BLaER1 (cell line): ENCODE data around the gene ACER1.

Source experiments
- H3K27ac ChIP-seq: shearing (Covaris generic); formaldehyde crosslinking; 2 replicates; pipeline ENCODE4 v1.8.1; 2022
- H3K27me3 ChIP-seq: shearing (Covaris generic); formaldehyde crosslinking; 2 replicates; pipeline ENCODE4 v1.8.1; 2022
- H3K36me3 ChIP-seq: shearing (Covaris generic); formaldehyde crosslinking; 2 replicates; pipeline ENCODE4 v1.8.1; 2022
- H3K4me1 ChIP-seq: shearing (Covaris generic); formaldehyde crosslinking; 2 replicates; pipeline ENCODE4 v1.8.1; 2022
- H3K4me2 ChIP-seq: shearing (Covaris generic); formaldehyde crosslinking; 2 replicates; pipeline ENCODE4 v1.8.1; 2022
- H3K4me3 ChIP-seq: shearing (Covaris generic); formaldehyde crosslinking; 2 replicates; pipeline ENCODE4 v1.8.1; 2022
- H3K9ac ChIP-seq: shearing (Covaris generic); formaldehyde crosslinking; 2 replicates; pipeline ENCODE4 v1.8.1; 2022
- H3K9me3 ChIP-seq: shearing (Covaris generic); formaldehyde crosslinking; 2 replicates; pipeline ENCODE4 v1.8.1; 2022
- H4K20me1 ChIP-seq: shearing (Covaris generic); formaldehyde crosslinking; 2 replicates; pipeline ENCODE4 v1.8.1; 2022
- Cebpa-rat ChIP-seq: shearing (Covaris generic); IDR thresholded peaks from 2 replicates; pipeline ENCODE4 v1.8.1; 2022

ACER1 gene

DNA sequence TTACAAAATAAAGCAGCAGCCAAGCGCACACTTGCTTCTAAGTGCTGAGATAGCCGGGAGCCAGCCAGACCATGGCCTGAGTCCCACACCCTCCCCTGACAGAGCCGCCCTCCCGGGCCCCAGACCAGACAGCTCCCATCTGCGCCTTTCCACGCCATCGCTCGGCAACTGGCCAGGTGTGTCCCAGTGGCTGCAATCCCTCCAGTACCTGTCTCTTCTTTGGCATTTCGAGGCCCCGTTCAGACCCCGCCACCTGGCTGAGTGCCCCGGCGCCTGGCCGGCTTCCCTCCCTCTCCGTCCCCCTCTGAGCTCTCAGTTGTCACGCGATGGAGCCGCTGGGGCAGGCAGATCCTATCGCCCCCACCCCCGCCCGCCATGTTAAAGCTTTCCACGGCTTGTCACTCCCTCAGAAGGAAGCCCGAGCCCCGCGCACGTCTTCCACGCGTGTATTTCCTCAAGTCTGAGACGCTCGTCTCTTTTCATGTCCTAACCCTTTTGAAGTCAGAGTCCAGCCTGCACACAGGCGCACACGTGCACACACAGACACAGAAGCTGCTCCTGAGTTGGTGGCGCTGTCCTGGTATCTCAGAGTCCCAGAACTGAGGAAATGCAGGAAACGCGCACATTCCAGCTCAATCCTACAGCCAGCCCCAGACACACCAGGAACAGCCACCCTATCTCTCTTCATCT, 61.5 kb downstream of the ACER1 start:
- TF ChIP-seq Cebpa-rat = no peak
- Histone ChIP-seq H3K4me1 (peaks cover 57% of the 10 kb centered on the region), H4K20me1 (peaks cover 100% of the 10 kb centered on the region), H3K4me2 (0 out of 2 replicates have a peak overlapping the region, but pooled peaks have one; percentile 5), H3K27me3 (no peaks in the 10 kb centered on the region), H3K27ac (peak overlapping the region; percentile 30; the same call in 1 of the 2 replicates), H3K36me3 (peaks cover 96% of the 10 kb centered on the region), H3K4me3 (no peak overlapping the region), H3K9ac (0 out of 2 replicates have a peak overlapping the region, but pooled peaks have one; percentile 15), H3K9me3 (no peaks in the 10 kb centered on the region)

- peaks cover 96% of the 10 kb centered on the region for H3K36me3 ChIP-seq
These were observed 62.2 kb downstream of the ACER1 start for GRCh38 chr19:6271251-6271650.

DNA sequence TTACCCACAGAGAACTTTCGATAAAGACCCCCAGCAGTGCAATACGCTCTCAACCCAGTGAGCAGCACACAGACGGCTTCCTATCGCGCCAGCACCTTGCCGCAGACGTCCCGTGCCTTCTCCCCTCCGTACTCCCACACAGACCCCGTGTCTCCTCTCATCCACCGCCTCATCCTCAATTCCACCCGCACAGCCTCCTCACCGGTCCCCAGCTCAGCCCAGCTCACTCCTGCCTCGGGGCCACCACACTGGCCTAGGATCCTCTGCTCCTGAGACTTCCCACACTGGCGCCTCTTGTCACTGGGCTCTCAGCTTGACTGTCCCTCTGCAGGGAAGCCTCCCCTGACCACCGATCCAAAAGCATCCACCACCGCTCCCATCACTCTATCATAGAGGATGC, 62.6 kb downstream of the ACER1 start:
- Histone ChIP-seq H3K36me3 (peaks cover 96% of the 10 kb centered on the region), H3K9me3 (no peaks in the 10 kb centered on the region), H3K4me3 (no peak overlapping the region), H4K20me1 (peaks cover 100% of the 10 kb centered on the region), H3K27ac (no peak overlapping the region), H3K4me1 (peaks cover 47% of the 10 kb centered on the region), H3K4me2 (no peak overlapping the region), H3K9ac (no peak overlapping the region), H3K27me3 (no peaks in the 10 kb centered on the region)
- no peak for TF ChIP-seq Cebpa-rat

More at GRCh38 chr19:6271251-6271650, 62.2 kb downstream of the ACER1 start:
- Histone ChIP-seq H3K4me1 (peaks cover 51% of the 10 kb centered on the region), H3K9ac (no peak overlapping the region), H3K4me3 (no peak overlapping the region), H3K27me3 (no peaks in the 10 kb centered on the region), H3K4me2 (no peak overlapping the region), H4K20me1 (peaks cover 100% of the 10 kb centered on the region), H3K9me3 (no peaks in the 10 kb centered on the region), H3K27ac (no peak overlapping the region)
- no peak for TF ChIP-seq Cebpa-rat

DNA sequence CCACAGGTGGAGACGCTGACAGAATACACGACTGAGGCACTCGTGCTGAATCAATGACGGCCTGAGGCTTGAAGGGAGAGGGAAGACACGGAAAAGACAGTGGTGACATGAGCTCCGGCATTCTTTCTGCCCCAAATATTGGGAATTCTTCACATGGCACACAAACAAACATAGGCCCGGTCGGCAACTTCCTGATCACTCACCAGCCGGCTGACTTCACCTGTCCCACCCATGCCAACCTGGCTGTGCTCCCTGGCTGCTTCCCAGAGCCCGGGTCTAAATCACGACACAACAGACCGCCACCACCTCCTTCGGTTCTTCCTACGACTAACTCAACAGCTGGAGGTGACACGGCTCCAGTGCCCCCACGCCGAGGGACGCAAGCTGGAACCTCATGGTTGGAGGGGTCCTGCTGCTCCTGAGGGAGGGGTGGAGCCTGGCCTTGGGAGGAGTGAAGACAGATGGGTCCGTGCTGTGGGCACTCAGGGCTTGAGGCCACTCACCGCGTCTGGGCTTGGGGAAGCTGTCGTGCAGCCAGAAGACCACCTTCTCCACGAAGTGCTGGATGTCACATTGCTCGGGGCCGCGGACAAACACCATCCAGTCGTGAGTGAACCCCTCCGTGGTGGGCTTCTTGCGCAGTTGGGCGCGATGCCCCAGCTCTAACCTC, 63.2 kb downstream of the ACER1 start:
- no peaks in the 10 kb centered on the region for H3K27me3 ChIP-seq
- no peak overlapping the region for H3K27ac ChIP-seq
- no peaks in the 10 kb centered on the region for H3K9me3 ChIP-seq
- H3K4me2 ChIP-seq = no peak overlapping the region
- no peak overlapping the region for H3K4me3 ChIP-seq
- peaks cover 47% of the 10 kb centered on the region for H3K4me1 ChIP-seq
- H3K36me3 ChIP-seq = peaks cover 96% of the 10 kb centered on the region
- TF ChIP-seq Cebpa-rat = no peak
- no peak overlapping the region for H3K9ac ChIP-seq
- peaks cover 100% of the 10 kb centered on the region for H4K20me1 ChIP-seq

GRCh38 chr19:6269101-6269886, 64.1 kb downstream of the ACER1 start:
- Histone ChIP-seq H3K36me3 (peaks cover 90% of the 10 kb centered on the region), H3K27ac (no peak overlapping the region), H4K20me1 (peaks cover 100% of the 10 kb centered on the region)

DNA sequence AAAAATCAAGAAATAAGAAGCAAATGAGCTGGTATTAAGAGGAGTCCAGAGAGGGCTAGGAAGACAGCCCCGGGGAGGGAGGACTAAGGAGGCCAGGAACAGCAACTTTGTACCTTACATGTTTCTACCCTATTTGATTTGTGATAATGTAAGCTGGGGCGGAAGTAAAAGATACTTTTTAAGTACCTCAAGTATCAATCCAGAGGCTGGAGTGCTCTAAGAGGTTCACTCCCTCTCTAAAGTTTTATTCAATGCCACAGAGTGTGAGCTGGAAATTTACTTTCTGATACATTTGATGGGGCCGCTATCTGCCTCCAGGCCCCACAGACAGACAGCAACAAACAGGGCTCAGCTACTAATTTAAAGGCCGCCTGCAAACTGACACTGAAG, 65.0 kb downstream of the ACER1 start:
- no peak for TF ChIP-seq Cebpa-rat
- Histone ChIP-seq H3K27me3 (no peaks in the 10 kb centered on the region), H3K27ac (no peak overlapping the region), H3K4me1 (peaks cover 47% of the 10 kb centered on the region), H4K20me1 (peaks cover 100% of the 10 kb centered on the region), H3K4me2 (no peak overlapping the region), H3K4me3 (no peak overlapping the region), H3K9ac (no peak overlapping the region), H3K9me3 (no peaks in the 10 kb centered on the region), H3K36me3 (peaks cover 85% of the 10 kb centered on the region)

More at GRCh38 chr19:6269101-6269886, 64.1 kb downstream of the ACER1 start:
- Histone ChIP-seq H3K9ac (no peak overlapping the region), H3K4me2 (no peak overlapping the region), H3K27me3 (no peaks in the 10 kb centered on the region), H3K4me3 (no peak overlapping the region), H3K4me1 (peaks cover 47% of the 10 kb centered on the region), H3K9me3 (no peaks in the 10 kb centered on the region)
- TF ChIP-seq Cebpa-rat = no peak

DNA sequence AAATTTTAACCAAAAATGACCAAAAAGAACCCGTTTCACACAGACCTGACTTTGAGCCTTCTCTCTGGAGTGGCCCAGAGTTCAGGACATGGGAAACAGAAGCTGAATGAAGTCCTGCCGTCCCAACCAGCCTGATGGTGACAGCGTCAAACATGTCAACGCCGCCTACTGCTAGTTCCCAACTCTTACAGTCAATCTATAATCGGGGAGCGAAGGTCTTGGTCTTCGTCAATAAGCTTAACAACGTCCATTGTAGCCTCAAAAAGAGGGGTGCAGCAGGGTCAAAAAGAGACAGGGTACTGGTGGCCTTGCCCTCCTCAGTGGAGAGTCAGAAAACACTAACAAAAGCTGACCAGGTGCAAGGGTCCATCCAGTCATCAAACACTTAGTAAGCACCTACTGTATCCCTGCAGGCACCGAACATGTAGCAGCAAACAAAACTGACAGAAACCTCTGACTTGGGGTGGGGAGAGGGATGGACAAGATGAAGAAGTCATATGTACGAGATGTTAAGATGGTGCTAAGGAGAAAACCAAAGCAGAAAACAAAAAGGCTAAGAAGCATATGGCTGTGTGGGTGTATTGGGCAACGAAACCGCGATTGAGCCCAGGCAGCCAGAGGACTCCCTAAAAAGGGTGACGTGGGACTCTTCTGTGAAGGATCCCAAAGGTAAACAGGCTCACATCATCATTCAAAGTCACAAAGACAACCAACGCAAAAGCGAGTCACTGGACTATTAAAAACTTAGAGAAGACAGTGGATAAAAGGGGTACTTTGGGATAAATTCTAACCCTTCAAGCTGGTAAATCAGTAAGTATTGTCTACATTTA, 65.6 kb downstream of the ACER1 start:
- Histone ChIP-seq H3K4me2 (no peak overlapping the region), H3K4me3 (no peak overlapping the region), H3K9me3 (no peaks in the 10 kb centered on the region), H3K36me3 (peaks cover 85% of the 10 kb centered on the region), H3K9ac (no peak overlapping the region), H3K27me3 (no peaks in the 10 kb centered on the region), H3K27ac (no peak overlapping the region), H3K4me1 (peaks cover 47% of the 10 kb centered on the region), H4K20me1 (peaks cover 100% of the 10 kb centered on the region)
- no peak for TF ChIP-seq Cebpa-rat

DNA sequence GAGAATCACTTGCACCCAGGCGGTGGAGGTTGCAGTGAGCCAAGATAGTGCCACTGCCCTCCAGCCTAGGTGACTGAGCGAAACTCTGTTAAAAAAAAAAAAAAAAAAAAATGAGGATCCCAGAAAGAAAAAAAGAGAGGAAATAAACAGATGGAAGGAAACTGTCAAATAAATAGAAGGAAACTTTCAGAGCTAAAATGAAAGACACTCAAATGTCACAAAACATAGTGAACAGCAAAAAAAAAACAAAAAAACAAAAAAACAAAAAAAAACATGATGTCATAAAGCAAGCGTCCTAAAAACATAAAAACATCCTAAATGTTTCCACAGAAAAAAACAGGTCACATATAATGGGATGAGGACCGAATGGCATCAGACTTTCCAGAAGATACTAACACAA, 68.6 kb downstream of the ACER1 start:
- peaks cover 60% of the 10 kb centered on the region for H3K4me1 ChIP-seq
- no peak overlapping the region for H3K4me3 ChIP-seq
- H3K9ac ChIP-seq = no peak overlapping the region
- TF ChIP-seq Cebpa-rat = no peak
- H3K27me3 ChIP-seq = no peaks in the 10 kb centered on the region
- no peaks in the 10 kb centered on the region for H3K9me3 ChIP-seq
- no peak overlapping the region for H3K27ac ChIP-seq
- peak overlapping the region; percentile 92 for H3K4me2 ChIP-seq
- peaks cover 100% of the 10 kb centered on the region for H4K20me1 ChIP-seq
- peaks cover 78% of the 10 kb centered on the region for H3K36me3 ChIP-seq
